Epithelial cell of proximal tubule (primary cell): ENCODE data around the gene CACNG4. TPM values are rescaled to one million over a fixed set of nuclear protein-coding genes. Genes with fewer than 3 reads are reported as not detected.

Experiments
- DNase-seq: peaks from one replicate; pipeline ENCODE4 v3.0.0-alpha.2; 2011; ENCODE audit warnings: low read depth
- H3K4me3 ChIP-seq: 2 replicates; pipeline ENCODE4 v1.5.1; 2011; ENCODE audit warnings: low read depth, mild to moderate bottlenecking, low read length
- CTCF ChIP-seq: conservative IDR thresholded peaks from 2 replicates; pipeline ENCODE4 v1.5.1; 2012; ENCODE audit warnings: low read depth, mild to moderate bottlenecking, low read length
- total RNA-seq: library from RNA; depleted of rRNA; stranded (reverse); fragments of >200 nt; gene quantifications from 2 replicates; pipeline ENCODE4 v1.2.3, GENCODE V29; 2015

The CACNG4 gene
- total RNA-seq, 1 donor from 2014 or later, result 0.29 TPM

- TF ChIP-seq CTCF, result no peak
- DNase-seq, result no peak
- no peak overlapping the region for H3K4me3 ChIP-seq
Measured at GRCh38 chr17:66989076-66989475, 24.6 kb downstream of the CACNG4 start.

GRCh38 chr17:66989579-66989978, 25.1 kb downstream of the CACNG4 start:
- H3K4me3 ChIP-seq, result no peak overlapping the region
- no peak for TF ChIP-seq CTCF
- DNase-seq, result no peak

GRCh38 chr17:66990047-66990446, 25.5 kb downstream of the CACNG4 start:
- TF ChIP-seq CTCF, result no peak
- H3K4me3 ChIP-seq, result no peak overlapping the region
- no peak for DNase-seq

- TF ChIP-seq CTCF, result no peak
- DNase-seq, result no peak
- H3K4me3 ChIP-seq, result no peak overlapping the region
Measured at GRCh38 chr17:66992911-66993442, 28.5 kb downstream of the CACNG4 start.

- DNase-seq, result no peak
- TF ChIP-seq CTCF, result no peak
- H3K4me3 ChIP-seq, result no peak overlapping the region
Measured at GRCh38 chr17:66994361-66994760, 29.9 kb downstream of the CACNG4 start.

- TF ChIP-seq CTCF, result no peak
- DNase-seq, result no peak
- H3K4me3 ChIP-seq, result no peak overlapping the region
Measured at GRCh38 chr17:66994930-66995535, 30.5 kb downstream of the CACNG4 start.

GRCh38 chr17:66995944-66996343, 31.4 kb downstream of the CACNG4 start:
- no peak for TF ChIP-seq CTCF
- DNase-seq, result no peak
- H3K4me3 ChIP-seq, result no peak overlapping the region
